ENCODE data around the gene BFAR. TPM values are rescaled to one million over a fixed set of nuclear protein-coding genes. Genes with fewer than 3 reads are reported as not detected.

The BFAR gene
- total and polyA plus RNA-seq, 10 of the 15 experiments (the other 5 are each of a cell fraction or from before 2014, with no cell fraction given), result 34.6 to 62.0 (median 43.4) TPM

DNA sequence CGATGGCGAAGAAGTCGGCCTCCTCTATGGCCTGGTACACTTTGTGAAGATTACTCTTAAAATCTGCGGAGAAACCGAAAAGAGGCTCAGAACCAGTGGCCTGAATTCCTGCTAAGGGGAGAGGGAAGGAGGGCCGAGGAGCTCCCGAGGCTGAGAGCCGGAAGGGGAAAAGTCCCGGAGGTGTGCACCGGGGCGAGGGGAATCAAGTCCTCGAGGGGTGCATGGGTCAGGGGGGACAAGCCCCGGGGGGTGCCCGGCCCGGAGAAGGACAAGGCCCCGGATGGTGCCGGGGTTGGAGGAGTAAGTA lies 3.2 kb upstream of the BFAR start:
- ChIA-PET CTCF (interaction anchor here (1.2 kb wide), 1 partner anchor 42 kb away, joined by 3 read pairs; no protein-coding TSS in a partner anchor), POLR2A (interaction anchor here (0.8 to 2.4 kb wide), 6 partner anchors 8 to 324 kb away, joined by 3 to 14 read pairs (median 3); no protein-coding TSS in a partner anchor), SMC1A (ENCODE audit: uncharacterized antibody, unreplicated experiment) (interaction anchor here (1.1 to 4.1 kb wide), 4 partner anchors 20 to 42 kb away, joined by 3 to 22 read pairs (median 6); no protein-coding TSS in a partner anchor), RAD21 (ENCODE audit: unreplicated experiment) (interaction anchor here (1.1 to 1.9 kb wide), 3 partner anchors 22 to 43 kb away, joined by 3 to 6 read pairs (median 6); no protein-coding TSS in a partner anchor)
- Histone ChIP-seq H2AFZ (ENCODE audit: control insufficient read depth, low read depth, low read length) (no peak overlapping the region; the same call in 1 of the 2 replicates), H3K36me3 (ENCODE audit: control insufficient read depth in 2 of 2, insufficient read depth in 2 of 2, low read length in 1 of 2) (peaks cover 0 to 7% of the 10 kb centered on the region in 2 experiments; a peak in 3 of 4 replicates), H3K79me2 (ENCODE audit: control insufficient read depth, insufficient read depth, low read length) (peaks cover 45% of the 10 kb centered on the region), H3K4me3 (peak overlapping the region; percentile 96), H3K9me3 (replicated peaks; ENCODE audit: control insufficient read depth, insufficient read depth, low read length) (no peaks in the 10 kb centered on the region), H3K27ac (ENCODE audit: control insufficient read depth, insufficient read depth) (peak overlapping the region; percentile 71), H3K4me1 (ENCODE audit: control insufficient read depth, insufficient read depth, low read length) (peaks cover 12% of the 10 kb centered on the region), H3K27me3 (replicated peaks in 1 of 2; ENCODE audit: control insufficient read depth in 2 of 2, insufficient read depth in 2 of 2, low read length in 1 of 2) (no peaks in the 10 kb centered on the region), H4K20me1 (ENCODE audit: control insufficient read depth, insufficient read depth) (no peaks in the 10 kb centered on the region), H3K9ac (ENCODE audit: control insufficient read depth, insufficient read depth, low read length) (peak overlapping the region; percentile 93), H3K4me2 (ENCODE audit: control insufficient read depth, insufficient read depth) (peak overlapping the region; percentile 84)
- BruUV-seq (replicated peaks), result no TSS peak
- in situ Hi-C loops (cut with MboI) (loop anchor here (25.0 kb wide), 2 partner anchors 458 to 1008 kb away; partner anchors contain the start of genes MARF1 and RRN3), intact Hi-C loops (cut with micrococcal nuclease; ENCODE audit: unreplicated experiment) (loop anchor here (2.0 kb wide), 1 partner anchor 21 kb away; no protein-coding TSS in a partner anchor)
- DNase-seq (ENCODE audit: low read depth, low spot score), result no peak
- FAIRE-seq, result no peak
- TF ChIP-seq CBFB (IDR thresholded peaks at IDR 0.05; ENCODE audit: low read depth), result no peak
- TF ChIP-seq, protein P1, sequence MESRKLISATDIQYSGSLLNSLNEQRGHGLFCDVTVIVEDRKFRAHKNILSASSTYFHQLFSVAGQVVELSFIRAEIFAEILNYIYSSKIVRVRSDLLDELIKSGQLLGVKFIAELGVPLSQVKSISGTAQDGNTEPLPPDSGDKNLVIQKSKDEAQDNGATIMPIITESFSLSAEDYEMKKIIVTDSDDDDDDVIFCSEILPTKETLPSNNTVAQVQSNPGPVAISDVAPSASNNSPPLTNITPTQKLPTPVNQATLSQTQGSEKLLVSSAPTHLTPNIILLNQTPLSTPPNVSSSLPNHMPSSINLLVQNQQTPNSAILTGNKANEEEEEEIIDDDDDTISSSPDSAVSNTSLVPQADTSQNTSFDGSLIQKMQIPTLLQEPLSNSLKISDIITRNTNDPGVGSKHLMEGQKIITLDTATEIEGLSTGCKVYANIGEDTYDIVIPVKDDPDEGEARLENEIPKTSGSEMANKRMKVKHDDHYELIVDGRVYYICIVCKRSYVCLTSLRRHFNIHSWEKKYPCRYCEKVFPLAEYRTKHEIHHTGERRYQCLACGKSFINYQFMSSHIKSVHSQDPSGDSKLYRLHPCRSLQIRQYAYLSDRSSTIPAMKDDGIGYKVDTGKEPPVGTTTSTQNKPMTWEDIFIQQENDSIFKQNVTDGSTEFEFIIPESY (IDR thresholded peaks at IDR 0.05), result no peak
- TF ChIP-seq EP300 (IDR thresholded peaks at IDR 0.05; ENCODE audit: borderline replicate concordance in 1 of 2, control insufficient read depth in 1 of 2, low read depth in 2 of 2, low read length in 2 of 2), result no peak
- no peak for TF ChIP-seq CHD1 (IDR thresholded peaks at IDR 0.05; ENCODE audit: low read depth, low read length)
- TF ChIP-seq BACH1 (IDR thresholded peaks at IDR 0.05; ENCODE audit: borderline replicate concordance), result no peak
- no peak for TF ChIP-seq HDAC2 (IDR thresholded peaks at IDR 0.05)
- TF ChIP-seq SMAD5 (IDR thresholded peaks at IDR 0.05; ENCODE audit: low read depth), result no peak; the same call in 1 of the 2 replicates
- no peak for TF ChIP-seq STAT3 (IDR thresholded peaks at IDR 0.05; ENCODE audit: low read depth, low read length)
- no peak for TF ChIP-seq BHLHE40 (IDR thresholded peaks at IDR 0.05; ENCODE audit: borderline replicate concordance in 1 of 2, low read depth in 2 of 2, low read length in 1 of 2)
- TF ChIP-seq NBN (IDR thresholded peaks at IDR 0.05), result no peak
- TF ChIP-seq ZNF217 (IDR thresholded peaks at IDR 0.05), result no peak
- no peak for TF ChIP-seq ZBED1 (IDR thresholded peaks at IDR 0.05; ENCODE audit: borderline replicate concordance)
- TF ChIP-seq ZNF24 (IDR thresholded peaks at IDR 0.05), result no peak
- TF ChIP-seq, protein P2, sequence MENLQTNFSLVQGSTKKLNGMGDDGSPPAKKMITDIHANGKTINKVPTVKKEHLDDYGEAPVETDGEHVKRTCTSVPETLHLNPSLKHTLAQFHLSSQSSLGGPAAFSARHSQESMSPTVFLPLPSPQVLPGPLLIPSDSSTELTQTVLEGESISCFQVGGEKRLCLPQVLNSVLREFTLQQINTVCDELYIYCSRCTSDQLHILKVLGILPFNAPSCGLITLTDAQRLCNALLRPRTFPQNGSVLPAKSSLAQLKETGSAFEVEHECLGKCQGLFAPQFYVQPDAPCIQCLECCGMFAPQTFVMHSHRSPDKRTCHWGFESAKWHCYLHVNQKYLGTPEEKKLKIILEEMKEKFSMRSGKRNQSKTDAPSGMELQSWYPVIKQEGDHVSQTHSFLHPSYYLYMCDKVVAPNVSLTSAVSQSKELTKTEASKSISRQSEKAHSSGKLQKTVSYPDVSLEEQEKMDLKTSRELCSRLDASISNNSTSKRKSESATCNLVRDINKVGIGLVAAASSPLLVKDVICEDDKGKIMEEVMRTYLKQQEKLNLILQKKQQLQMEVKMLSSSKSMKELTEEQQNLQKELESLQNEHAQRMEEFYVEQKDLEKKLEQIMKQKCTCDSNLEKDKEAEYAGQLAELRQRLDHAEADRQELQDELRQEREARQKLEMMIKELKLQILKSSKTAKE (IDR thresholded peaks at IDR 0.05; ENCODE audit: low read depth, poor library complexity, severe bottlenecking), result no peak
- ATAC-seq, result peak; percentile 4
- 0% methylated on average over 15 of the region's 17 CpGs for WGBS (ENCODE audit: insufficient coverage, insufficient replicate concordance, low lambda C conversion rate, missing lambda C conversion rate)

Data from GM12878 (cell line).